IMR-90 (cell line): ENCODE measurements around the gene KLK10. TPM values are rescaled to one million over a fixed set of nuclear protein-coding genes. Genes with fewer than 3 reads are reported as not detected.

ENCODE experiments used
- ATAC-seq: fragments of 200-7000 bp; cut with Tn5 transposase; 2 replicates; pipeline ENCODE4 v1.9.1; 2020; ENCODE audit warnings: low read depth, mild to moderate bottlenecking, moderate library complexity
- BruUV-seq: library from RNA; stranded (reverse); fragments of 400-500 nt; replicated peaks from 2 replicates; lab custom pipeline; 2021; lab: Mats Ljungman, UMichigan
- CTCF ChIA-PET: fragments of 300-600 bp; formaldehyde crosslinking; extraction: SDS; loops from one replicate; lab custom pipeline; 2021; ENCODE audit warnings: antibody characterized with exemption; lab: Yijun Ruan, JAX
- POLR2A ChIA-PET: fragments of 300-600 bp; sonication (Branson Sonifier 250); formaldehyde crosslinking; loops from one replicate; lab custom pipeline; 2022; ENCODE audit warnings: antibody characterized with exemption; ENCODE audit not compliant: unreplicated experiment; lab: Charles Lee
- DNase-seq: peaks from one replicate; pipeline ENCODE4 v3.0.0; 2013
- H2AFZ ChIP-seq: replicated peaks from 2 replicates; pipeline ENCODE3; 2013; ENCODE audit warnings: low read length, mild to moderate bottlenecking; ENCODE audit not compliant: poor library complexity
- H2AK5ac ChIP-seq: 2 replicates; pipeline ENCODE4 v1.6.1; 2013; ENCODE audit warnings: low read depth, low read length, inconsistent platforms
- H2AK9ac ChIP-seq: replicated peaks from 2 replicates; pipeline ENCODE3; 2013; ENCODE audit warnings: mild to moderate bottlenecking, low read depth, low read length, moderate library complexity; ENCODE audit not compliant: poor library complexity
- H2BK120ac ChIP-seq: 2 replicates; pipeline ENCODE4 v1.6.1; 2013; ENCODE audit warnings: low read depth, low read length, inconsistent platforms
- H2BK15ac ChIP-seq: 3 replicates; pipeline ENCODE4 v1.6.1; 2013; ENCODE audit warnings: low read depth, low read length, inconsistent platforms
- H2BK20ac ChIP-seq: 2 replicates; pipeline ENCODE4 v1.6.1; 2013; ENCODE audit warnings: low read depth, mild to moderate bottlenecking, inconsistent platforms, low read length, moderate library complexity
- H2BK5ac ChIP-seq: 2 replicates; pipeline ENCODE4 v1.6.1; 2013; ENCODE audit warnings: mild to moderate bottlenecking, low read depth, low read length, inconsistent platforms; ENCODE audit not compliant: poor library complexity, severe bottlenecking
- H3K14ac ChIP-seq: replicated peaks from 2 replicates; pipeline ENCODE4 v1.6.1; 2013; ENCODE audit warnings: low read depth, low read length, inconsistent platforms
- H3K18ac ChIP-seq: 2 replicates; pipeline ENCODE4 v1.6.1; 2013; ENCODE audit warnings: low read depth, low read length, control low read depth
- H3K23ac ChIP-seq: 2 replicates; pipeline ENCODE4 v1.6.1; 2013; ENCODE audit warnings: low read depth, low read length, inconsistent platforms
- H3K27ac ChIP-seq: 2 replicates; pipeline ENCODE4 v1.5.1; 2013; ENCODE audit warnings: mild to moderate bottlenecking, control low read depth, low read length; ENCODE audit not compliant: insufficient read depth
- H3K27me3 ChIP-seq: 2 replicates; pipeline ENCODE4 v1.6.1; 2013; ENCODE audit warnings: low read length; ENCODE audit not compliant: control insufficient read depth, insufficient read depth
- H3K36me3 ChIP-seq: 2 replicates; pipeline ENCODE4 v1.6.1; 2013; ENCODE audit warnings: low read length, mixed read lengths; ENCODE audit not compliant: control insufficient read depth, insufficient read depth
- H3K4ac ChIP-seq: 2 replicates; pipeline ENCODE4 v1.6.1; 2013; ENCODE audit warnings: low read depth, low read length, inconsistent platforms
- H3K4me1 ChIP-seq: 2 replicates; pipeline ENCODE4 v1.6.1; 2013; ENCODE audit warnings: low read length, mixed read lengths; ENCODE audit not compliant: control insufficient read depth, insufficient read depth
- H3K4me2 ChIP-seq: 2 replicates; pipeline ENCODE4 v1.6.1; 2013; ENCODE audit warnings: low read depth, mild to moderate bottlenecking, control low read depth, low read length, moderate library complexity
- H3K4me3 ChIP-seq: 2 replicates; pipeline ENCODE4 v1.5.1; 2013; ENCODE audit warnings: low read depth, mild to moderate bottlenecking, control low read depth, low read length, moderate library complexity; ENCODE audit not compliant: insufficient read depth
- H3K56ac ChIP-seq: 2 replicates; pipeline ENCODE4 v1.6.1; 2013; ENCODE audit warnings: low read length, inconsistent platforms; ENCODE audit not compliant: insufficient read depth; ENCODE audit errors: extremely low read depth
- H3K79me1 ChIP-seq, 2 experiments: 2 replicates each; pipeline ENCODE4 v1.6.1; 2013; ENCODE audit warnings: low read length in 2 of 2, inconsistent platforms in 1 of 2, low read depth in 1 of 2
- H3K9ac ChIP-seq: 2 replicates; pipeline ENCODE4 v1.6.1; 2013; ENCODE audit warnings: low read depth, low read length, control low read depth
- H3K9me1 ChIP-seq: 2 replicates; pipeline ENCODE4 v1.6.1; 2013; ENCODE audit warnings: low read length, inconsistent platforms; ENCODE audit not compliant: insufficient read depth
- H3K9me3 ChIP-seq: 2 replicates; pipeline ENCODE4 v1.6.1; 2013; ENCODE audit warnings: low read length; ENCODE audit not compliant: control insufficient read depth, insufficient read depth
- H4K20me1 ChIP-seq: 2 replicates; pipeline ENCODE4 v1.6.1; 2013; ENCODE audit warnings: low read length, inconsistent platforms; ENCODE audit not compliant: insufficient read depth
- H4K5ac ChIP-seq: 2 replicates; pipeline ENCODE4 v1.6.1; 2013; ENCODE audit warnings: mild to moderate bottlenecking, low read depth, low read length, control low read depth
- H4K8ac ChIP-seq, 2 experiments: 2 replicates each; pipeline ENCODE4 v1.6.1; 2013; ENCODE audit warnings: low read depth in 2 of 2, low read length in 2 of 2, control low read depth in 1 of 2, inconsistent platforms in 1 of 2
- H4K91ac ChIP-seq: 2 replicates; pipeline ENCODE4 v1.6.1; 2013; ENCODE audit warnings: low read depth, low read length, inconsistent platforms; ENCODE audit not compliant: insufficient read depth
- CEBPB ChIP-seq: IDR thresholded peaks from 2 replicates; pipeline ENCODE4 v1.6.1; 2012; ENCODE audit warnings: low read depth, low read length, improper control_type of control experiment
- MAFK ChIP-seq: IDR thresholded peaks from 2 replicates; pipeline ENCODE4 v1.6.1; 2012; ENCODE audit warnings: low read depth, low read length, improper control_type of control experiment
- MXI1 ChIP-seq: IDR thresholded peaks from 2 replicates; pipeline ENCODE4 v1.6.1; 2012; ENCODE audit warnings: low read depth, mild to moderate bottlenecking, low read length, moderate library complexity, borderline replicate concordance
- WGBS, 2 experiments: methylation state at CpG; one replicate each; pipeline versions ENCODE4 v1.1.5 to v1.1.7; 2013; ENCODE audit warnings: missing lambda C conversion rate in 2 of 2; ENCODE audit not compliant: insufficient read length in 1 of 2; ENCODE audit errors: extremely low coverage in 2 of 2; 5-methylcytosine and 5-hydroxymethylcytosine counted together
- dilution Hi-C: fragments of 300-500 bp; cut with HindIII; formaldehyde crosslinking; loops from one replicate; pipeline ENCODE4 v1.14.3; 2018; ENCODE audit warnings: low sequenced_read_pairs; ENCODE audit not compliant: unreplicated experiment
- in situ Hi-C: fragments of 300-500 bp; cut with MboI; formaldehyde crosslinking; loops from 3 replicates; pipeline ENCODE4 v1.14.3; 2019; ENCODE audit warnings: low sequenced_read_pairs, inconsistent platforms, mixed read lengths
- intact Hi-C: fragments of 100-400 bp; cut with micrococcal nuclease; formaldehyde crosslinking; loops from 2 replicates; pipeline ENCODE4 v1.10.0; 2022
- polyA plus RNA-seq, 3 experiments: library from polyadenylated mRNA; depleted of rRNA; stranded (reverse); fragments of >200 nt; gene quantifications; 2 replicates each; pipeline ENCODE4 v1.2.3, GENCODE V29; 2012; ENCODE audit warnings: low replicate concordance in 1 of 3
- total RNA-seq: library from RNA; depleted of rRNA; stranded (reverse); fragments of >200 nt; gene quantifications from 2 replicates; pipeline ENCODE4 v1.2.3, GENCODE V29; 2012

The KLK10 gene
- total and polyA plus RNA-seq, 2 of the 4 experiments (the other 2 are of a cell fraction): not detected

DNA sequence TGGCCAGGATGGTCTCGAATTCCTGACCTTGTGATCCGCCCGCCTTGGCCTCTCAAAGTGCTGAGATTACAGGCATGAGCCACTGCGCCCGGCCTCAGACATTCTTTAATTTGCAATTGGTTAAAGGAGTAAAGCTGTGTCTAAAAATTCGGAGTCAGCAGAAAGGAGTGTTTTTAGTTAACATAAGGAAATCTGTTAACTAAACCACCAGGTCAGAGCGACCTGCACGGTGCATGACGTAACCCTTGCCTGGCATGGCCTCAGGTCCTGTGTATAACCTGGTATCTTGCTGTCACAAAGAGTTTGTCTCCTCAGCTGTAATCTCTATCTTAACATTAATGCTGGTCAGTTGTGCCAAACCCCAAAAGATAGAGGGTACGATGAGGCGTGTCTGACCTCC is 24.8 kb upstream of the KLK10 start:
- CTCF ChIA-PET: no interaction called here
- H3K4ac ChIP-seq: no peak overlapping the region
- H4K5ac ChIP-seq: no peak overlapping the region
- H3K9ac ChIP-seq: no peak overlapping the region
- WGBS, 2 experiments: no CpG with 5 or more reads among the region's 11 CpGs
- H3K79me1 ChIP-seq: no peaks in the 10 kb centered on the region
- TF ChIP-seq MAFK (peak; percentile 65), CEBPB (no peak), MXI1 (no peak)
- no peak overlapping the region for H3K14ac ChIP-seq
- H3K27ac ChIP-seq: no peak overlapping the region
- BruUV-seq: no TSS peak
- no peak overlapping the region for H2BK15ac ChIP-seq
- no peak for ATAC-seq
- no peak overlapping the region for H2BK5ac ChIP-seq
- no peaks in the 10 kb centered on the region for H3K4me1 ChIP-seq
- H2AK9ac ChIP-seq: no peak overlapping the region
- H3K56ac ChIP-seq: no peak overlapping the region
- no peaks in the 10 kb centered on the region for H3K36me3 ChIP-seq
- no peak overlapping the region for H3K18ac ChIP-seq
- H3K9me3 ChIP-seq: no peaks in the 10 kb centered on the region
- dilution Hi-C loops: no loop called here
- H2AFZ ChIP-seq: no peak overlapping the region
- H3K4me2 ChIP-seq: no peak overlapping the region
- H2BK120ac ChIP-seq: no peak overlapping the region
- H4K91ac ChIP-seq: no peak overlapping the region
- DNase-seq: no peak
- in situ Hi-C loops: no loop called here
- POLR2A ChIA-PET: no interaction called here
- no peak overlapping the region for H2AK5ac ChIP-seq
- H3K4me3 ChIP-seq: no peak overlapping the region
- H3K9me1 ChIP-seq: no peaks in the 10 kb centered on the region
- no peak overlapping the region for H3K23ac ChIP-seq
- intact Hi-C loops: no loop called here
- no peaks in the 10 kb centered on the region for H3K27me3 ChIP-seq
- H4K8ac ChIP-seq: no peak overlapping the region
- no peak overlapping the region for H2BK20ac ChIP-seq
- H4K20me1 ChIP-seq: no peaks in the 10 kb centered on the region
